HG03280 (cell line): ENCODE data around the gene PROKR2.

ENCODE experiments used
- ATAC-seq: cut with Tn5 transposase; IDR thresholded peaks from one replicate; pipeline ENCODE4 v1.9.1; 2021; ENCODE audit warnings: mild to moderate bottlenecking, moderate library complexity; ENCODE audit not compliant: unreplicated experiment

The PROKR2 gene

DNA sequence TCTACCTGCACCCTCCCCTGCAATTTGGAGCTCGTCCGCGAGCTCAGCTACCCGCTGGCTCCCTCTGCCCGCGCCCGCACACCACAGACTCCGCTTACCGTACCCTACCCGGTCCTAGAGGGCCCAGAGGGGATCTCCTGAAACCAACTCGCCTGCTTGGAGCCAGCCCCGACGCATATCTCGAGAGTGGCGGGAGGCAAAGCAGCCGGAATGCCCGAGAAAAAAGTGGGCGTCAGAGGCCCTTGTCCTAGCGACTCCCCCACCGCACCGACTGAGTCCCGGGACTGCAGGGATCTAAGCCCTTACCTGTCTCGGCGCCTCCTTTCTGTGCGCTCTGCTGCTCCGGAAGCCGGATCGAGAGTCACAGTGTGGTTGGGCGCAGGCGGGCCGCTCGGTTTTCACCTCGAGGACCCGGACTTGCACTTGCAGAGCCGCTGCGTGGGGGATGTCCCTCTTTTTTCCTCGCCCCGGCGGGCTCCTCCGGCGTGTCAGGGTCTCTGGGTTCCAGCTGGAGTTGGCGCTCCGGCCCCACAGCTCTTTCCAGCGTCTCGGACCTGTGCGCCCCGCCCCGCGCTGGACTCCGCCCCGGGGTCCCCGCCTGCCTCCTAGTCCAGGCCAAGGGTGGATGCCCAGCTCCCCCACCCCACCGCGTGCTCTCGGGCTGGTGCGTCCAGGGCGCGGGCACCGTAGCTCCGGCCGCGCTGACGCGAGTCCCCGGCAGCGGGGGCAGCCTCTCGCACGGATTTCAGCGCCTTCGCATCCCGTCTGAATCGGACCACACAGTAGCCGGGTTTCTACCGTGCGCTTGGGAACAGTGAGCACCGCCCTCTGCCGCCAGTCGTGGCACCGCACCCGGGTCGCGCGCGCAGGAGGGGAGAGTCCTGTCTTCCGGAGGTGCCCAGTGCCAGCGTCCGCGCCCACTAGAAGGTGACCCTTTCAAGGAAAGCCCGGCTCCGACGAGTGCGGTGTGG lies at the start of gene PROKR2:
Gene PROKR2 (minus strand): TSS at position 767 of the 971 bp plus-strand sequence. CDS start 2,585 bp downstream, outside the sequence.
- no peak for ATAC-seq

DNA sequence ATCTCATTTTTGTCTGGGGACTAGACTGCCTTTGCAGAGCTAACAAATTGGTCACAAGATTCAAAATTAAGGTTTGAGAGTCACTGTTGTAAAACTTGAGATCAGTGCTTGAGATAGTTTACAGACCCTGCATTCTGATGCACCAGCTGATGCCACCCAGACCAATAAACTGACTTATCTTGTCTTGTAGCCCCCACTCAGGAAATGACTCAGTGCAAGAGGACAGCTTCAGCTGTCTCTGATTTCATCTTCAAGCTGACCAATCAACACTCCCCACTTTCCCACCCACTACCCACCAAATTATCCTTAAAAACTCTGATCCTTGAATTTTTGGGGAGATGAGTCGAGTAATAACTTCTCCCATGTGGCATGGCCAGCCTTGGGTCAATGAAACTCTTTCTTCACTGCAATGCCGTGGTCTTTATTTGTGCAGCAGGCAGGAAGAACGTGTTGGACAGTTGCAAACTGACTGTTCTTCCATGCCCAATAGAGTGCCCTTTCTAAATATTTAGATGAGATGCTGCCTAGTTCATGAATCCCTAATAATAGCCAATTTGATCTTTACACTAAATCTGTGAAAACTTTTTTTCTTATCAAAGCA lies 48.3 kb upstream of the PROKR2 start:
- no peak for ATAC-seq

- no peak for ATAC-seq
Measured at GRCh38 chr20:5364136-5364821, 47.5 kb upstream of the PROKR2 start.

DNA sequence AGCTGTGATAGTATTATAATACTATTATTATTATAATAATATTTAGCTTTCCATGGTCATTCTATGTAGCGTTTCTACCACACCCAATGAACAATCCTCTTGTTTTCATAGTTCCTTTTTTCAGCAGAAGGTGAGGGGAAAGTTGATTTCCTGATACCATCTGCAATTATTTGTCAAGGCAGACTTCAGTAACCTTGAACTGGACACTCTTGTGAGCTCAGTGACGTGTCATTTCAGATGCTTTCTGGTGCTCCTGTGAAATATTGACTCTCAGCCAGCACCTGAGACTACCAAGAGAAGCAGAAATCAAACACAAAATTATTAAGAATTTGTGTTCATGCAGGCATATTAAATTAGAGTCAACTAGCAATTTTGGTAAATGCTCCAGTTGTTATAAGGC lies 46.0 kb upstream of the PROKR2 start:
- no peak for ATAC-seq

- ATAC-seq, result no peak
Measured at GRCh38 chr20:5361176-5361575, 44.4 kb upstream of the PROKR2 start.

DNA sequence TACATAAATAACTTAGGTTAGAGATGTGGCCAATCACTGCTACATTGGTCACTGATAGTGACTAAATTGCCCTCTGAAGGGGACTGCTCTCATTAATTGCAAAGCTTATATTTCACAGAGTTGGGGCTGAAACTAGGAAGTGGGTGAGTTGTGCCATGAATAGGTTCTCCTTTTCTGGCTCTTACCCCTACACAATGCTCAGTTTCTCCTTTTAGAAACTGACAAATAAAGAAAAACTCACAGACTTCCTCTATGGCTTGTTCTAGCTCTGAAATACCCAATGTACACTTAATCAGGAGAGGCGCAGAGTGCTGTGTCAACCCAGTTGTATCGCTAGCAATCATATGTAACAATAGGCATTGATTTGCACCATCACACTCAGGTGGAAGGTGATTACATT lies 41.2 kb upstream of the PROKR2 start:
- no peak for ATAC-seq

- no peak for ATAC-seq
Measured at GRCh38 chr20:5356941-5357340, 40.2 kb upstream of the PROKR2 start.

GRCh38 chr20:5354901-5355300 lies 38.1 kb upstream of the PROKR2 start:
- ATAC-seq, result no peak

DNA sequence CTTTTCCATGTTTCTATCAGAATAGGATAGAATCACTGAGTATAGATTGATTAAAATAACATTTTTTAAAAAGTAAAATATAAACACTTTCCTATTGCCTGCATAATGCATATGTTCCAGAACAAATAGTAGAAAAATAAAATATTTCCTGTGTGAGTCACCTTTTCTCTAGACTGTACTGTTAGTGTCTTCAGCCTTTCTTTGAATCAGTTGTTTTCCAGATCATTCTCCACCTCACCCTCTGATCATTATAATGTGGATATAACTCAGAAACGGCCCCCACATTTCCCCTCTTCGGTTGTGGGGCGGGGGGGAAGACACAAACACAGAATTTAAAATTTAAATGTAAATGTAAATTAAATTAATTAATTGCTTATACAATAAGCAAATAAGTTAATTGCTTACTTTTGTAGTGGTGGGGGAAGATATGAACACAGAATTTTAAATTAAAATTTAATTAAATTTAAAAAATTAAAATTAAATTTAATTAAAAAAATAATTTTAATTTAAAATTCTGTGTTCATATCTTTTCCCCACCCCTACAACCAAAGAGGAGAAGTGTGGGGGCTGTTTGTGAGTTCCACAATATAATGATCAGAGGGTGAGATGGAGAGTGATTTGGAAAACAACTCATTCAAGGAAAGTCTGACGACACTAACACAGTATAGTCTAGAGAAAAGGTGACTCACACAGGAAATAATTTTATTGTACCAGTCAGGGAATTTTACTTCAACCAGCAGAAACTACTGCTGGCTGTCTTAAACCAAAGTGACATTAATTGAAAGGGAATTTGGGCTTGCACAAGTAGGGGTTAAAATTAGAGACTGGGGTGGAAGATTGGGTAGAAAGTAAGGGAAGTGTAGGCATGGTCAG lies 37.1 kb upstream of the PROKR2 start:
- ATAC-seq, result no peak

DNA sequence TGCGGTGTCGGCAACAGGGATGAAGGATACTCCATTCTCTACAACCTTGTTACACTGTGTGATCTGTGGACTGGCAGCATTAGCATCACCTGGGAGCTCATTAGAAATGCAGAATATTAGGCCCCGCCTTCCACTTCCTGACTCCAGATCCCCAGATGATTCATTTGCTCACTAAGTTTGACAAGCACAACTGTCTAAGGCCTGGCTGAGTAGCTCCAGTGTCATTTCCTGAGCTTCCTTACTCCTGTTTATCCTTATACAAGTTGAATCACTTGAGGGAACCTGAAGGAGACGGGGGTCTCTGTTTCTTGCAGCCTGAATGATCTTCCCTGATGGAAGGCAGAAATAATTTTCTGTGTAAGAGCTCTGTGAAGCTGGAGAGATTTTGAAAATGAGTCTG lies 32.7 kb upstream of the PROKR2 start:
- no peak for ATAC-seq

- no peak for ATAC-seq
Measured at GRCh38 chr20:5342021-5342420, 25.3 kb upstream of the PROKR2 start.

DNA sequence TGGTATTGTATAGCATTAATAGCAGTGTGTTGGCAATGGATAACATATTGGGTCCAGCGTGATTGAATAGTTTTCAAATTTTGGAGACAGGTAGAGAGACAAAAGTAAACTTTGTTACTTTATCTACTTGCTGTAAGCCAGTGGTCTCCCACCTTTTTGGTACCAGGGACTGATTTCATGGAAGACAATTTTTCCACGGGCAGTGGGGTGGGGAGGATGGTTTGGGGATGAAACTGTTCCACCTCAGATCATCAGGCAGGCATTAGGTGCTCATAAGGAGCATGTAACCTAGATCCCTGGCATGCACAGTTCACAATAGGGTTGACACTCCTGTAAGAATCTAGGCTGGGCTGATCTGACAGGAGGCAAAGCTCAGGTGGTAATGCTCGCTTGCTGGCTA lies 14.6 kb upstream of the PROKR2 start:
- no peak for ATAC-seq

DNA sequence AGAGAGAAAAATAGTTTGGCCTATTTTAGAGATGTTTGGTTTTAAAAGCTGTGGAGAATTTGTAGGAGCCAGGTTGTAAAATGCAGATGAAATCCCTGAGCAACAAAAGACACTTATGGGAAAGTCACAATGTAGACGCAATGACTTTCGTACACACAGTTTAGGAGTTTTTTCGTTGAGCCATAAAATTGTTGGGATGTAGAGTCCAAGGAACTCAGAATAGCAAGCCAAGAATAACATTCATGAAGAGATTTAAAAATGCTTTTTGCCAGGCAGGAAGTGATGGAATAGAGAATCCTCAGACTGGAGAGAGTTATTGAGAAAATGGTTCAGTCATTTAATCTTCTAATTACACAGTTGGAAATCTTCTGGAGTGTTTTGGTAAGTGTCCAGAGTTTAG lies 11.5 kb upstream of the PROKR2 start:
- ATAC-seq, result no peak

DNA sequence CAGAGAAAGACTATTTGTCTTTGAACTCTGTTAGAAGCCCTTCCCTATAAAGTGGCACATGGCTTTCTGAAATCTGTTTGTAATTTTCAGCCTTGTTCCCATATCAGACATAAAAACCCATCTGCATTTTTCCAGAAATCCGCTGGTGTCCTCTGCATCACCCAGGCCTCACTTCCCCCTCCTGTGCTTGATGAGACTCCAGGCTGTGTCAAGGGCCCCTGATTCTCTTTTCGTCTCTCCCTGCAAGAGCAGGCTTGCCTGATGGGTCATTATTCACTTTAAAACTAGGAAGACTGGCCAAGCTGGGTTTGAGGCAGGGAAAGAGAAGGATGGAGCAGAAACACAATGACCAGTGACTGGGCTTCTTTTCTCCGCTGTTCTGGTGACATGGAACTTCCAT lies 10.6 kb upstream of the PROKR2 start:
- ATAC-seq, result no peak

DNA sequence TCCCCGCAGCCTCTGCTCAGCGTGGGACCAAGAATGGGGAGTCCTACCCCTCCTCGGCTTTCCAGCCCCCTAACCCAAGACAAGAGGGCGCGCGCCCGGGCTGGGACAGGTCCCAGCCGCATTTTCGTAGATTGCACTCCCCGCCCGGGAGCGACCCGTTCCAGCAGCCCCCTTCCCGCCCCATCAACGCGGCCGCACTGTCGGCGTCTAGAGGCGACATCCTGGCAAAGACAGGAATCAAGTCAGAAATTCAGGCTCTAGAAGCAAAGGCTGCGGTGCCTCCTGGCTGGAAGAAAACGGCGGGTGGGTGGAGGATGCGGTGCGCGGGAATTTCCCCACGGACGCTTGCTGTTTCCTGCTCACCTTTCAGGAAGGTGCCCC lies 957 bp downstream of the PROKR2 start:
- no peak for ATAC-seq

GRCh38 chr20:5313916-5314315 lies 2.8 kb downstream of the PROKR2 start:
- ATAC-seq, result no peak

DNA sequence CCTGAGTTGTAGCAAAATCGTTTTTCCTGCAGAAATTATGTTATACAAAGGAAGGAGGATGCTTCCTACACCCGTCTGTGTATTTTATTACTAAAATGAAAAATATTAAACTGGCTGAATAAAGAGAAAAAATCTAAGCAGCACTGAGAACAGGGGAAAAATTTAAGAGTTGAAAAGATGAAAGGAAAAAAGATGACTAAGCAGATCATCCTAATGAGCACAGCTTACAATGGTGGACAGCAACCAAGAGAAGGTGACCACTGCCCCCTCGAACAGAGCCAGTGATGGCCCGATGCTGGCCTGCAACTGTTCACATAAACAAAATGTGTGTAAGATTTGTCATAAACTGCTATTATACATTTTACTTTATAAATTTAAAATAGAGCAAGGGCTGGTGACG lies 4.2 kb downstream of the PROKR2 start:
- ATAC-seq, result no peak

GRCh38 chr20:5309971-5310370 lies 6.8 kb downstream of the PROKR2 start:
- ATAC-seq, result no peak

- no peak for ATAC-seq
Measured at GRCh38 chr20:5298811-5299210, 17.9 kb downstream of the PROKR2 start.

GRCh38 chr20:5297280-5298004 lies 19.3 kb downstream of the PROKR2 start:
- no peak for ATAC-seq
